Uterus (tissue), 2 donors: Measurements from ENCODE around the gene IGF2R.

Experiments used
- CTCF ChIP-seq, 4 experiments: fragments of 200-600 bp in 2 of 4; fragments of 450-650 bp in 2 of 4; sonication (generic) in 2 of 4; IDR thresholded peaks; one replicate each; pipeline ENCODE4 v1.5.1; 2016 to 2019; ENCODE audit warnings: antibody characterized with exemption in 4 of 4, mild to moderate bottlenecking in 2 of 4, moderate library complexity in 1 of 4
- POLR2A ChIP-seq, 2 donors: fragments of 450-650 bp; IDR thresholded peaks; one replicate each; pipeline ENCODE4 v1.6.1; 2016; ENCODE audit warnings: antibody characterized with exemption in 2 of 2, mild to moderate bottlenecking in 1 of 2, moderate library complexity in 1 of 2

- no peak for TF ChIP-seq CTCF (IDR thresholded peaks at IDR 0.05)
- TF ChIP-seq POLR2A (IDR thresholded peaks at IDR 0.05): no peak
Measured at GRCh38 chr6:160005211-160005610, 36.3 kb downstream of the IGF2R start.
